Neural crest cell (in vitro differentiated cells): Measurements from ENCODE around the gene IL32. TPM values are rescaled to one million over a fixed set of nuclear protein-coding genes. Genes with fewer than 3 reads are reported as not detected.

ENCODE experiments used
- DNase-seq: peaks from one replicate; pipeline ENCODE4 v3.0.0; 2021; ENCODE audit warnings: low read depth, mixed read lengths, low spot score
- H3K27ac Mint-ChIP-seq: one replicate; pipeline ENCODE4 v1.8.0; 2021; ENCODE audit warnings: mild to moderate bottlenecking, mixed read lengths; ENCODE audit not compliant: unreplicated experiment
- H3K27me3 Mint-ChIP-seq: 2 replicates; pipeline ENCODE4 v1.8.0; 2021; ENCODE audit warnings: low read depth, mild to moderate bottlenecking, mixed read lengths
- H3K36me3 Mint-ChIP-seq: 2 replicates; pipeline ENCODE4 v1.8.0; 2021; ENCODE audit warnings: low read depth, mild to moderate bottlenecking, mixed read lengths
- H3K4me1 Mint-ChIP-seq: 2 replicates; pipeline ENCODE4 v1.8.0; 2021; ENCODE audit warnings: mixed read lengths
- H3K4me3 Mint-ChIP-seq: one replicate; pipeline ENCODE4 v1.8.0; 2021; ENCODE audit warnings: mild to moderate bottlenecking, mixed read lengths
- H3K9me3 Mint-ChIP-seq: 2 replicates; pipeline ENCODE4 v1.8.0; 2021; ENCODE audit warnings: mixed read lengths
- total RNA-seq: library from RNA; stranded (reverse); gene quantifications from 2 replicates; pipeline ENCODE4 v1.2.1, GENCODE V29; 2021
- TF ChIP-seq, protein P1 (sequence below): fragments of 200-600 bp; sonication (generic); conservative IDR thresholded peaks from 2 replicates; pipeline ENCODE4 v1.5.0; 2021; ENCODE audit warnings: antibody characterized with exemption, mild to moderate bottlenecking

Gene IL32
- total RNA-seq, 1 donor from 2014 or later, result not detected

DNA sequence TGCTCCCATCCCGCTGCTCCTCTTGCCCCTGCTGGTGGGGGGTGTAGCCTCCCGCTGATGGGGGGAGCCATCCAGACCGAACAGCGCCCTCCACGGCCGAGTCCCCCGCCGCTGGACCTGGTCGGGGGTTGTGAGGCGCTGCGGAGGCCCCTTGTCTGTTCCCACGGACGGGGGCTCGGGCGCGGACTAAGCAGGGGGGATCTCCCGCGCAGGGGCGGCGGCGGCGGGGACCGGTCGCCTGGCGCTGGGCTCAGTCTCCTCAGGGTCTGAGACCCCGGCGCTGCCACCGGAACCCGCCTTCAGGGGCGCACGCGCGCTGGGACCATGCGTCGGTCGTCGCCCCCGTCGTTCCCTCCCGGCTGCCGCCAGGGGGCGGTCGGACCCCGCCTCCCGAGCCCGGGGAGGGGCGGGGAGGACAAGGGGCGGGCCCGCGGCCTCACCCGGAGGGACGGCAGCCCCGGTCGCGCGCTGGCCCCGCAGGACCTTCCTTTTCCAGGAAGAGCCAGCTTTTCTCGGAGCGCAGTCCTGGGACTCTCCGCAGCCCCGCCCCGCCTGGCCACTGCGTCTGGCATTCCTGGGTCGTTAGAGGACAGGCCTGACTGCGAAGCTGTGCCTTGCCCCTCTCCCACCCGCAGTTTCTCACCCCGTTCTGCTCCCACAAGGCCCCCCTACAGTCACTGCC lies 6.3 kb upstream of the IL32 start:
- TF ChIP-seq, protein P1, sequence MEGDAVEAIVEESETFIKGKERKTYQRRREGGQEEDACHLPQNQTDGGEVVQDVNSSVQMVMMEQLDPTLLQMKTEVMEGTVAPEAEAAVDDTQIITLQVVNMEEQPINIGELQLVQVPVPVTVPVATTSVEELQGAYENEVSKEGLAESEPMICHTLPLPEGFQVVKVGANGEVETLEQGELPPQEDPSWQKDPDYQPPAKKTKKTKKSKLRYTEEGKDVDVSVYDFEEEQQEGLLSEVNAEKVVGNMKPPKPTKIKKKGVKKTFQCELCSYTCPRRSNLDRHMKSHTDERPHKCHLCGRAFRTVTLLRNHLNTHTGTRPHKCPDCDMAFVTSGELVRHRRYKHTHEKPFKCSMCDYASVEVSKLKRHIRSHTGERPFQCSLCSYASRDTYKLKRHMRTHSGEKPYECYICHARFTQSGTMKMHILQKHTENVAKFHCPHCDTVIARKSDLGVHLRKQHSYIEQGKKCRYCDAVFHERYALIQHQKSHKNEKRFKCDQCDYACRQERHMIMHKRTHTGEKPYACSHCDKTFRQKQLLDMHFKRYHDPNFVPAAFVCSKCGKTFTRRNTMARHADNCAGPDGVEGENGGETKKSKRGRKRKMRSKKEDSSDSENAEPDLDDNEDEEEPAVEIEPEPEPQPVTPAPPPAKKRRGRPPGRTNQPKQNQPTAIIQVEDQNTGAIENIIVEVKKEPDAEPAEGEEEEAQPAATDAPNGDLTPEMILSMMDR, result peak; percentile 92
- Mint-ChIP-seq H3K4me3 (peak overlapping the region; percentile 88), H3K4me1 (peaks cover 7% of the 10 kb centered on the region), H3K9me3 (no peaks in the 10 kb centered on the region), H3K27me3 (peaks cover 2% of the 10 kb centered on the region), H3K27ac (peak overlapping the region; percentile 57), H3K36me3 (no peaks in the 10 kb centered on the region)
- peak; percentile 92 for DNase-seq

DNA sequence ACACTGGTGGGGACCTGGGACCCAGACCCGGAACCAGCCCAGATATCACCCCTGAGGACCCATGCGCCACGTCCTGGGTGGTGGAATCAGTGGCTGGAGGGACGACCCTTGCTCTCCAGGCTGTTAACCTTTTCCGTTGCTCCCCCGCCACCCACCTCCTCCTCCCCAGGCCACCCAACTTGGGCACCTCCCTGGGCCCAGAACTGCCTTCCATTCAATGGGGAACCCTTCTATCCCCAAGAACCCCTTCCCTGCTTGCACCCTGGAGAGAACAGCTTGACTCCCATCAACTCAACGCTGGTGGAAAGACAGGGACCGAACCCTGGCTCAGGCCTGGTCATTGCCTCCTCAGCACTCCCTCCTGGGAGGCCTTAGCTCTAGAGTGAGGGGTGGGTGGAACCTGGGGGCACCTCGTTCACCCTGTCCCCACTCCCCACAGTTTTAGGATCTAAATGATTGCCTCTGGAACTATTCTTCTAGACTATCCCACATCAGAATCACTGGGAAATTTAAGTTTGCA lies 5.7 kb upstream of the IL32 start:
- Mint-ChIP-seq H3K27ac (peak overlapping the region; percentile 57), H3K27me3 (peaks cover 2% of the 10 kb centered on the region), H3K9me3 (no peaks in the 10 kb centered on the region), H3K36me3 (no peaks in the 10 kb centered on the region), H3K4me3 (peak overlapping the region; percentile 88), H3K4me1 (peaks cover 7% of the 10 kb centered on the region)
- TF ChIP-seq, protein P1, result no peak
- DNase-seq, result no peak

GRCh38 chr16:3060339-3061127 lies 4.9 kb upstream of the IL32 start:
- H3K36me3 Mint-ChIP-seq, result no peaks in the 10 kb centered on the region
- peak overlapping the region; percentile 88 for H3K4me3 Mint-ChIP-seq

GRCh38 chr16:3062553-3062952 lies 2.9 kb upstream of the IL32 start:
- Mint-ChIP-seq H3K27me3 (peaks cover 2% of the 10 kb centered on the region), H3K4me3 (no peak overlapping the region), H3K9me3 (no peaks in the 10 kb centered on the region), H3K27ac (no peak overlapping the region), H3K36me3 (no peaks in the 10 kb centered on the region), H3K4me1 (peaks cover 7% of the 10 kb centered on the region)
- TF ChIP-seq, protein P1, result no peak
- DNase-seq, result no peak

More at GRCh38 chr16:3060339-3061127, 4.9 kb upstream of the IL32 start:
- H3K27me3 Mint-ChIP-seq, result peaks cover 2% of the 10 kb centered on the region
- TF ChIP-seq, protein P1, result no peak
- DNase-seq, result no peak
- peaks cover 7% of the 10 kb centered on the region for H3K4me1 Mint-ChIP-seq
- no peaks in the 10 kb centered on the region for H3K9me3 Mint-ChIP-seq
- H3K27ac Mint-ChIP-seq, result no peak overlapping the region

DNA sequence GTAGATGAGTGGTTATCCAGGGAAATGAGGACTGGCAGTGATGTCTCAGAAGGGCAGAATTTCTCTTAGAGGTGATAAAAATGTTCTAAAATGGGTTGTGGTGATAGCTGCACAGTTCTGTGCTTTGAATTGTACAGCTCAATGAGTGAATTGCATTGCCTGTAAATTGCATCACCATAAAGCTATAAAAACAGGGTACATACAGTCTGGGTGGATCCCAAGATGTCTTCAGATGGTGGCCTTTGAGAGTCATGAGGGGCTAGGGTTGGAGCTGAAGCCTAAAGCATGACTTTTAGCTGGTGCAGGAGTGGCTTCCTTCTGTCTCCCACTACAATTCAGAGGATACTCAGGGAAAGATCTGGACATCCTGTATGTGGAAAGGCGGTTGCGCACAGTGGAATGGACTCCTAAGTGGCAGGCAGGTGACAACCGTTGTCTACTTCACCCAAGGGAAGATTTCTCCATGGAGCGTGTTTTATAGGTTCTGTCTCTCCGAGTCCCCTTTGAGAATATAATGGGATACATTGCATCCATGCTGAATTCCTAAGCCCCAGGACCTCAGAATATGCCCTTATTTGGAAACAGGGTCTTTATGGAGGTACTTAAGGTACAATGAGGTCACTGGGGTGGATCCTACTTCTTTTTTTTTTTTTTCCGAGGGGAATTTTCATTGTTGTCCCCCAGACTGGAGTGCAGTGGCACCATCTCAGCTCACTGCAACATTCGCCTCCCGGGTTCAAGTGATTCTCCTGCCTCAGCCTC lies 1.6 kb upstream of the IL32 start:
- Mint-ChIP-seq H3K27ac (no peak overlapping the region), H3K27me3 (peaks cover 2% of the 10 kb centered on the region), H3K36me3 (no peaks in the 10 kb centered on the region), H3K9me3 (no peaks in the 10 kb centered on the region), H3K4me3 (no peak overlapping the region), H3K4me1 (peaks cover 7% of the 10 kb centered on the region)
- no peak for DNase-seq
- TF ChIP-seq, protein P1, result no peak
